A549 (cell line): ENCODE data around the gene SV2C.

ENCODE experiments used
- CTCF ChIP-seq: fragments of >200 bp; sonication (Bioruptor Twin); formaldehyde crosslinking; IDR thresholded peaks from 3 replicates; pipeline ENCODE4 v1.5.1; 2016
- EP300 ChIP-seq, 2 experiments: fragments of >200 bp; sonication (Bioruptor Twin); formaldehyde crosslinking; IDR thresholded peaks; 2 replicates in 1 of 2; 3 replicates in 1 of 2; pipeline ENCODE4 v1.6.1; 2016 to 2017
- HDAC2 ChIP-seq: fragments of 200-600 bp; sonication (generic); IDR thresholded peaks from 2 replicates; pipeline ENCODE4 v1.6.1; 2016
- HOXA7 ChIP-seq: fragments of 250-450 bp; sonication (Bioruptor Pico); IDR thresholded peaks from 2 replicates; pipeline ENCODE4 v1.5.0; 2020; ENCODE audit warnings: mild to moderate bottlenecking, moderate library complexity
- JUNB ChIP-seq: fragments of >200 bp; sonication (Bioruptor Twin); formaldehyde crosslinking; IDR thresholded peaks from 2 replicates; pipeline ENCODE4 v1.6.1; 2016
- POLR2A ChIP-seq: IDR thresholded peaks from 2 replicates; pipeline ENCODE4 v1.6.1; 2012; ENCODE audit warnings: mild to moderate bottlenecking, low read length
- POLR2AphosphoS2 ChIP-seq: conservative IDR thresholded peaks from 2 replicates; pipeline ENCODE4 v1.6.1; 2012; ENCODE audit warnings: low read length, improper control_type of control experiment, inconsistent platforms
- REST ChIP-seq: fragments of 200-600 bp; sonication (generic); IDR thresholded peaks from 2 replicates; pipeline ENCODE4 v1.6.1; 2016; ENCODE audit warnings: antibody characterized with exemption, mild to moderate bottlenecking, moderate library complexity
- RNF2 ChIP-seq: fragments of 200-600 bp; sonication (generic); IDR thresholded peaks from 2 replicates; pipeline ENCODE4 v1.6.1; 2016; ENCODE audit warnings: low read depth, mild to moderate bottlenecking, antibody characterized with exemption, moderate library complexity, borderline replicate concordance
- TF ChIP-seq, protein P1 (sequence below): fragments of 150-350 bp; IDR thresholded peaks from 2 replicates; pipeline ENCODE4 v1.6.1; 2014; ENCODE audit warnings: low read depth, mild to moderate bottlenecking, low read length
- TF ChIP-seq, protein P2 (sequence below): IDR thresholded peaks from 2 replicates; pipeline ENCODE4 v1.6.1; 2012
- TF ChIP-seq, protein P3 (sequence below): IDR thresholded peaks from 2 replicates; pipeline ENCODE4 v1.6.1; 2012

GRCh38 chr5:76290321-76290757, 207.2 kb downstream of the SV2C start:
- no peak for TF ChIP-seq JUNB
- TF ChIP-seq CTCF: no peak
- TF ChIP-seq POLR2AphosphoS2: no peak
- TF ChIP-seq, protein P1, sequence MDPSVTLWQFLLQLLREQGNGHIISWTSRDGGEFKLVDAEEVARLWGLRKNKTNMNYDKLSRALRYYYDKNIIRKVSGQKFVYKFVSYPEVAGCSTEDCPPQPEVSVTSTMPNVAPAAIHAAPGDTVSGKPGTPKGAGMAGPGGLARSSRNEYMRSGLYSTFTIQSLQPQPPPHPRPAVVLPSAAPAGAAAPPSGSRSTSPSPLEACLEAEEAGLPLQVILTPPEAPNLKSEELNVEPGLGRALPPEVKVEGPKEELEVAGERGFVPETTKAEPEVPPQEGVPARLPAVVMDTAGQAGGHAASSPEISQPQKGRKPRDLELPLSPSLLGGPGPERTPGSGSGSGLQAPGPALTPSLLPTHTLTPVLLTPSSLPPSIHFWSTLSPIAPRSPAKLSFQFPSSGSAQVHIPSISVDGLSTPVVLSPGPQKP: no peak
- TF ChIP-seq RNF2: no peak
- no peak for TF ChIP-seq POLR2A
- TF ChIP-seq, protein P2, sequence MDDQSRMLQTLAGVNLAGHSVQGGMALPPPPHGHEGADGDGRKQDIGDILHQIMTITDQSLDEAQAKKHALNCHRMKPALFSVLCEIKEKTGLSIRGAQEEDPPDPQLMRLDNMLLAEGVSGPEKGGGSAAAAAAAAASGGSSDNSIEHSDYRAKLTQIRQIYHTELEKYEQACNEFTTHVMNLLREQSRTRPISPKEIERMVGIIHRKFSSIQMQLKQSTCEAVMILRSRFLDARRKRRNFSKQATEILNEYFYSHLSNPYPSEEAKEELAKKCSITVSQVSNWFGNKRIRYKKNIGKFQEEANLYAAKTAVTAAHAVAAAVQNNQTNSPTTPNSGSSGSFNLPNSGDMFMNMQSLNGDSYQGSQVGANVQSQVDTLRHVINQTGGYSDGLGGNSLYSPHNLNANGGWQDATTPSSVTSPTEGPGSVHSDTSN: no peak
- TF ChIP-seq EP300 (IDR thresholded peaks at IDR 0.05): no peak
- TF ChIP-seq HDAC2: no peak
- TF ChIP-seq, protein P3, sequence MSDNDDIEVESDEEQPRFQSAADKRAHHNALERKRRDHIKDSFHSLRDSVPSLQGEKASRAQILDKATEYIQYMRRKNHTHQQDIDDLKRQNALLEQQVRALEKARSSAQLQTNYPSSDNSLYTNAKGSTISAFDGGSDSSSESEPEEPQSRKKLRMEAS: no peak
- no peak for TF ChIP-seq REST
- TF ChIP-seq HOXA7 (CRISPR knock-in tag): no peak
